GM12878 (cell line): Measurements from ENCODE around the gene DENND4C. TPM values are rescaled to one million over a fixed set of nuclear protein-coding genes. Genes with fewer than 3 reads are reported as not detected.

Experiments used
- BRCA1 ChIP-seq: IDR thresholded peaks from 2 replicates; pipeline ENCODE4 v1.6.1; 2011; ENCODE audit warnings: low read depth, low read length, improper control_type of control experiment
- CBFB ChIP-seq: IDR thresholded peaks from 2 replicates; pipeline ENCODE4 v1.6.1; 2016; ENCODE audit warnings: antibody characterized with exemption, low read depth
- CBX3 ChIP-seq: fragments of 200-600 bp; sonication (generic); IDR thresholded peaks from 2 replicates; pipeline ENCODE4 v1.6.1; 2016; ENCODE audit warnings: low read depth, borderline replicate concordance
- CEBPB ChIP-seq, 2 experiments: fragments of 150-350 bp in 1 of 2; IDR thresholded peaks; 2 replicates each; pipeline ENCODE4 v1.6.1; 2012 to 2014; ENCODE audit warnings: low read depth in 2 of 2, low read length in 2 of 2, borderline replicate concordance in 1 of 2, inconsistent platforms in 1 of 2
- CHD1 ChIP-seq: IDR thresholded peaks from 2 replicates; pipeline ENCODE4 v1.6.1; 2012; ENCODE audit warnings: low read depth, low read length, improper control_type of control experiment
- CHD4 ChIP-seq: fragments of 200-600 bp; sonication (generic); IDR thresholded peaks from 2 replicates; pipeline ENCODE4 v1.6.1; 2016; ENCODE audit warnings: mild to moderate bottlenecking
- CREB1 ChIP-seq: IDR thresholded peaks from 2 replicates; pipeline ENCODE4 v1.6.1; 2012; ENCODE audit warnings: low read depth, mild to moderate bottlenecking, inconsistent platforms
- EP300 ChIP-seq, 2 experiments: fragments of 150-350 bp in 1 of 2; IDR thresholded peaks; 2 replicates each; pipeline ENCODE4 v1.6.1; 2011 to 2012; ENCODE audit warnings: low read depth in 2 of 2, low read length in 2 of 2, borderline replicate concordance in 1 of 2, improper control_type of control experiment in 1 of 2, inconsistent platforms in 1 of 2; ENCODE audit not compliant: control insufficient read depth in 1 of 2
- ETV6 ChIP-seq, 2 experiments: fragments of 450-650 bp in 1 of 2; IDR thresholded peaks in 1 of 2; conservative IDR thresholded peaks in 1 of 2; 2 replicates each; pipeline ENCODE4 v1.6.1; 2014; ENCODE audit warnings: antibody characterized with exemption in 1 of 2, borderline replicate concordance in 1 of 2, low read depth in 1 of 2, mild to moderate bottlenecking in 1 of 2, moderate library complexity in 1 of 2
- FOXK2 ChIP-seq: fragments of 450-650 bp; IDR thresholded peaks from 2 replicates; pipeline ENCODE4 v1.6.1; 2017; ENCODE audit warnings: mild to moderate bottlenecking, moderate library complexity
- GABPA ChIP-seq: IDR thresholded peaks from 2 replicates; pipeline ENCODE4 v1.6.1; 2014; ENCODE audit warnings: antibody characterized with exemption, low read depth, mild to moderate bottlenecking, inconsistent platforms
- HCFC1 ChIP-seq: fragments of 150-350 bp; IDR thresholded peaks from 2 replicates; pipeline ENCODE4 v1.6.1; 2014; ENCODE audit warnings: low read length
- HDAC6 ChIP-seq: fragments of 200-600 bp; sonication (generic); IDR thresholded peaks from one replicate; pipeline ENCODE4 v1.8.0; 2017; ENCODE audit warnings: antibody characterized with exemption; ENCODE audit not compliant: unreplicated experiment
- KDM1A ChIP-seq: fragments of 200-600 bp; sonication (generic); IDR thresholded peaks from 2 replicates; pipeline ENCODE4 v1.6.1; 2016; ENCODE audit warnings: borderline replicate concordance
- NFXL1 ChIP-seq: fragments of 450-650 bp; IDR thresholded peaks from 2 replicates; pipeline ENCODE4 v1.6.1; 2017; ENCODE audit warnings: antibody characterized with exemption, mild to moderate bottlenecking, borderline replicate concordance
- NR2F1 ChIP-seq: fragments of 450-650 bp; conservative IDR thresholded peaks from 2 replicates; pipeline ENCODE4 v1.6.1; 2017; ENCODE audit warnings: mild to moderate bottlenecking
- POLR2A ChIP-seq: IDR thresholded peaks from 2 replicates; pipeline ENCODE4 v1.6.1; 2011; ENCODE audit warnings: low read depth, mild to moderate bottlenecking, low read length
- POLR2AphosphoS5 ChIP-seq: IDR thresholded peaks from 2 replicates; pipeline ENCODE4 v1.6.1; 2011; ENCODE audit warnings: mild to moderate bottlenecking, low read length, inconsistent platforms
- RAD21 ChIP-seq: IDR thresholded peaks from 2 replicates; pipeline ENCODE4 v1.6.1; 2011; ENCODE audit warnings: mild to moderate bottlenecking, low read depth, low read length, moderate library complexity; ENCODE audit not compliant: insufficient read depth
- RFX5 ChIP-seq: IDR thresholded peaks from 2 replicates; pipeline ENCODE4 v1.6.1; 2011; ENCODE audit warnings: low read depth, low read length, improper control_type of control experiment
- RUNX3 ChIP-seq: IDR thresholded peaks from 2 replicates; pipeline ENCODE4 v1.6.1; 2012; ENCODE audit warnings: low read length, inconsistent platforms
- SPI1 ChIP-seq: IDR thresholded peaks from 2 replicates; pipeline ENCODE4 v1.6.1; 2011; ENCODE audit warnings: low read depth, mild to moderate bottlenecking, low read length, moderate library complexity, borderline replicate concordance; ENCODE audit not compliant: insufficient read depth
- YBX1 ChIP-seq: fragments of 450-650 bp; IDR thresholded peaks from 2 replicates; pipeline ENCODE4 v1.6.1; 2016; ENCODE audit warnings: antibody characterized with exemption
- polyA plus RNA-seq, 11 experiments: library from polyadenylated mRNA; depleted of rRNA in 4 of 11; unstranded in 6 of 11; stranded (reverse) in 5 of 11; fragments of >200 nt; fragmentation: Nextera tagmentation in 4 of 11; fragmentation: Illumina TruSeq in 1 of 11; extraction: Ambion mirVana in 4 of 11; extraction: Trizol in 1 of 11; gene quantifications; 1 replicate in 1 of 11; 2 replicates in 10 of 11; pipeline versions ENCODE4 v1.2.1 to v1.2.3, GENCODE V29; 2011 to 2016; ENCODE audit warnings: inconsistent platforms in 2 of 11, missing spikeins in 2 of 11, low read depth in 1 of 11
- total RNA-seq, 4 experiments: library from RNA; depleted of rRNA in 3 of 4; stranded (reverse); fragments of >200 nt in 3 of 4; fragmentation: Illumina TruSeq in 1 of 4; extraction: Trizol in 1 of 4; gene quantifications; 2 replicates each; pipeline versions ENCODE4 v1.2.1 to v1.2.3, GENCODE V29; 2013 to 2021
- TF ChIP-seq, protein P1 (sequence below): IDR thresholded peaks from 2 replicates; pipeline ENCODE4 v1.6.1; 2012; ENCODE audit warnings: low read length, inconsistent platforms
- TF ChIP-seq, protein P2 (sequence below): fragments of 450-650 bp; IDR thresholded peaks from 2 replicates; pipeline ENCODE4 v1.6.1; 2017; ENCODE audit warnings: mild to moderate bottlenecking
- TF ChIP-seq, protein P3 (sequence below): IDR thresholded peaks from 2 replicates; pipeline ENCODE4 v1.6.1; 2012; ENCODE audit warnings: low read depth, low read length, improper control_type of control experiment
- TF ChIP-seq, protein P4 (sequence below): IDR thresholded peaks from 2 replicates; pipeline ENCODE4 v1.6.1; 2011; ENCODE audit warnings: borderline replicate concordance, low read depth, mild to moderate bottlenecking, moderate library complexity, mixed read lengths, low read length; ENCODE audit not compliant: insufficient read depth; ENCODE audit errors: extremely low read length

DENND4C gene
- total and polyA plus RNA-seq, 10 of the 15 experiments (the other 5 are each of a cell fraction or from before 2014, with no cell fraction given) = 8.2 to 49.3 (median 24.7) TPM

DNA sequence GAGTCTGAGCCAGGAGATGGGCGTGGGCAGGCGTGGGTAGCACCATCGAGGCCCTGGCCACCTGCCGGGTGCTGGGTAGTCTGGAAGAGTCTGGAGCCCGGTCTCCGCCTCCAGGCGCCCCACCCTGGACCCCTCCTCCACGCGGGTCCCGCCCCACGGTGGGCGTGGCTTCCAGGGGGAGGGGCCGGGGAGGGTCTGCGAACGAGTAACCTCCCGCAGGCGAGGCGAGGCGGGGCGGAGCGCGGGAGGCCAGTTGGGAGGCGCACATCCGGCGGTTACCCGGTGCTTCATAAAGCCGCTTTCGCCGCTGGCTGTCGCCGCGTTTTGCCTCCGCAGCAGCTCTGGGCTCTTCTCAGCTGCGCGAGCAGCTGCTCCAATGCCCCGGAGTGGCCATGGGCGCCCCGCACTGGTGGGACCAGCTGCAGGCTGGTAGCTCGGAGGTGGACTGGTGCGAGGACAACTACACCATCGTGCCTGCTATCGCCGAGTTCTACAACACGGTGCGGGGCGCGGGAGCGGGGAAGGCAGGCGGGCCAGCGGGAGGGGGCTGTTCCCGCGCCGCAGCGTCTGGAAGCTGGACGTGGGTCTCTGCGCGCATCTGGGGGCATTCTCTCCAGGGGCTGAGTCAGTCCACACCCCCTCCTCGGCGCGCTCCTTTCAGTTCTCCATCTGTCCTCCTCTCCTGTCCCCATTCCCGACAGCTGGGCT lies 178.4 kb downstream of the DENND4C start, which contains the start of gene ACER2 (continued):
- TF ChIP-seq, protein P1, sequence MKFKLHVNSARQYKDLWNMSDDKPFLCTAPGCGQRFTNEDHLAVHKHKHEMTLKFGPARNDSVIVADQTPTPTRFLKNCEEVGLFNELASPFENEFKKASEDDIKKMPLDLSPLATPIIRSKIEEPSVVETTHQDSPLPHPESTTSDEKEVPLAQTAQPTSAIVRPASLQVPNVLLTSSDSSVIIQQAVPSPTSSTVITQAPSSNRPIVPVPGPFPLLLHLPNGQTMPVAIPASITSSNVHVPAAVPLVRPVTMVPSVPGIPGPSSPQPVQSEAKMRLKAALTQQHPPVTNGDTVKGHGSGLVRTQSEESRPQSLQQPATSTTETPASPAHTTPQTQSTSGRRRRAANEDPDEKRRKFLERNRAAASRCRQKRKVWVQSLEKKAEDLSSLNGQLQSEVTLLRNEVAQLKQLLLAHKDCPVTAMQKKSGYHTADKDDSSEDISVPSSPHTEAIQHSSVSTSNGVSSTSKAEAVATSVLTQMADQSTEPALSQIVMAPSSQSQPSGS = no peak
- no peak for TF ChIP-seq BRCA1
- TF ChIP-seq HCFC1 = no peak
- TF ChIP-seq RFX5 = no peak
- TF ChIP-seq CREB1 = no peak
- no peak for TF ChIP-seq CBFB
- TF ChIP-seq NFXL1 = no peak
- no peak for TF ChIP-seq GABPA
- TF ChIP-seq EP300 (IDR thresholded peaks at IDR 0.05; ENCODE audit: borderline replicate concordance in 1 of 2, control insufficient read depth in 1 of 2, low read depth in 2 of 2, low read length in 2 of 2) = no peak
- no peak; the same call in 1 of the 2 replicates for TF ChIP-seq RUNX3
- TF ChIP-seq POLR2A = peak; percentile 94
- TF ChIP-seq CHD4 = no peak
- no peak for TF ChIP-seq CEBPB (IDR thresholded peaks at IDR 0.05; ENCODE audit: borderline replicate concordance in 1 of 2, low read depth in 2 of 2, low read length in 2 of 2)
- TF ChIP-seq SPI1 = no peak
- TF ChIP-seq FOXK2 = no peak
- peak; percentile 91 for TF ChIP-seq POLR2AphosphoS5
- TF ChIP-seq ETV6 (conservative IDR thresholded peaks at IDR 0.05 in 1 of 2, IDR thresholded peaks at IDR 0.05 in 1 of 2; ENCODE audit: borderline replicate concordance in 1 of 2, low read depth in 1 of 2) = no peak
- no peak for TF ChIP-seq YBX1
- no peak for TF ChIP-seq CHD1
- no peak for TF ChIP-seq RAD21
- TF ChIP-seq, protein P2, sequence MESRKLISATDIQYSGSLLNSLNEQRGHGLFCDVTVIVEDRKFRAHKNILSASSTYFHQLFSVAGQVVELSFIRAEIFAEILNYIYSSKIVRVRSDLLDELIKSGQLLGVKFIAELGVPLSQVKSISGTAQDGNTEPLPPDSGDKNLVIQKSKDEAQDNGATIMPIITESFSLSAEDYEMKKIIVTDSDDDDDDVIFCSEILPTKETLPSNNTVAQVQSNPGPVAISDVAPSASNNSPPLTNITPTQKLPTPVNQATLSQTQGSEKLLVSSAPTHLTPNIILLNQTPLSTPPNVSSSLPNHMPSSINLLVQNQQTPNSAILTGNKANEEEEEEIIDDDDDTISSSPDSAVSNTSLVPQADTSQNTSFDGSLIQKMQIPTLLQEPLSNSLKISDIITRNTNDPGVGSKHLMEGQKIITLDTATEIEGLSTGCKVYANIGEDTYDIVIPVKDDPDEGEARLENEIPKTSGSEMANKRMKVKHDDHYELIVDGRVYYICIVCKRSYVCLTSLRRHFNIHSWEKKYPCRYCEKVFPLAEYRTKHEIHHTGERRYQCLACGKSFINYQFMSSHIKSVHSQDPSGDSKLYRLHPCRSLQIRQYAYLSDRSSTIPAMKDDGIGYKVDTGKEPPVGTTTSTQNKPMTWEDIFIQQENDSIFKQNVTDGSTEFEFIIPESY = no peak
- no peak for TF ChIP-seq KDM1A
- TF ChIP-seq, protein P3, sequence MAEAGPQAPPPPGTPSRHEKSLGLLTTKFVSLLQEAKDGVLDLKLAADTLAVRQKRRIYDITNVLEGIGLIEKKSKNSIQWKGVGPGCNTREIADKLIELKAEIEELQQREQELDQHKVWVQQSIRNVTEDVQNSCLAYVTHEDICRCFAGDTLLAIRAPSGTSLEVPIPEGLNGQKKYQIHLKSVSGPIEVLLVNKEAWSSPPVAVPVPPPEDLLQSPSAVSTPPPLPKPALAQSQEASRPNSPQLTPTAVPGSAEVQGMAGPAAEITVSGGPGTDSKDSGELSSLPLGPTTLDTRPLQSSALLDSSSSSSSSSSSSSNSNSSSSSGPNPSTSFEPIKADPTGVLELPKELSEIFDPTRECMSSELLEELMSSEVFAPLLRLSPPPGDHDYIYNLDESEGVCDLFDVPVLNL = no peak
- TF ChIP-seq NR2F1 = no peak
- TF ChIP-seq, protein P4, sequence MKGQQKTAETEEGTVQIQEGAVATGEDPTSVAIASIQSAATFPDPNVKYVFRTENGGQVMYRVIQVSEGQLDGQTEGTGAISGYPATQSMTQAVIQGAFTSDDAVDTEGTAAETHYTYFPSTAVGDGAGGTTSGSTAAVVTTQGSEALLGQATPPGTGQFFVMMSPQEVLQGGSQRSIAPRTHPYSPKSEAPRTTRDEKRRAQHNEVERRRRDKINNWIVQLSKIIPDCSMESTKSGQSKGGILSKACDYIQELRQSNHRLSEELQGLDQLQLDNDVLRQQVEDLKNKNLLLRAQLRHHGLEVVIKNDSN = no peak
- TF ChIP-seq HDAC6 = no peak
- TF ChIP-seq CBX3 = no peak
